GM20000 (cell line): ENCODE data around the gene ODAD3.
"Not testable (repeated sequence)": the region's sequence is repeated elsewhere in the genome, so short reads cannot be mapped to it uniquely, and the experiment has no call there.

Source experiments
- DNase-seq: peaks from one replicate; pipeline ENCODE4 v3.0.0; 2012; ENCODE audit warnings: low spot score
- CTCF ChIP-seq: IDR thresholded peaks from 2 replicates; pipeline ENCODE4 v1.5.1; 2012; ENCODE audit warnings: mild to moderate bottlenecking, control low read depth; ENCODE audit errors: extremely low read depth, missing control alignments

Gene ODAD3

GRCh38 chr19:11479898-11480714 is 45.2 kb upstream of the ODAD3 start:
- TF ChIP-seq CTCF: no peak
- DNase-seq: peak; percentile 54

- peak; percentile 78 for DNase-seq
- no peak for TF ChIP-seq CTCF
These were observed 44.4 kb upstream of the ODAD3 start for GRCh38 chr19:11479090-11479897.

DNA sequence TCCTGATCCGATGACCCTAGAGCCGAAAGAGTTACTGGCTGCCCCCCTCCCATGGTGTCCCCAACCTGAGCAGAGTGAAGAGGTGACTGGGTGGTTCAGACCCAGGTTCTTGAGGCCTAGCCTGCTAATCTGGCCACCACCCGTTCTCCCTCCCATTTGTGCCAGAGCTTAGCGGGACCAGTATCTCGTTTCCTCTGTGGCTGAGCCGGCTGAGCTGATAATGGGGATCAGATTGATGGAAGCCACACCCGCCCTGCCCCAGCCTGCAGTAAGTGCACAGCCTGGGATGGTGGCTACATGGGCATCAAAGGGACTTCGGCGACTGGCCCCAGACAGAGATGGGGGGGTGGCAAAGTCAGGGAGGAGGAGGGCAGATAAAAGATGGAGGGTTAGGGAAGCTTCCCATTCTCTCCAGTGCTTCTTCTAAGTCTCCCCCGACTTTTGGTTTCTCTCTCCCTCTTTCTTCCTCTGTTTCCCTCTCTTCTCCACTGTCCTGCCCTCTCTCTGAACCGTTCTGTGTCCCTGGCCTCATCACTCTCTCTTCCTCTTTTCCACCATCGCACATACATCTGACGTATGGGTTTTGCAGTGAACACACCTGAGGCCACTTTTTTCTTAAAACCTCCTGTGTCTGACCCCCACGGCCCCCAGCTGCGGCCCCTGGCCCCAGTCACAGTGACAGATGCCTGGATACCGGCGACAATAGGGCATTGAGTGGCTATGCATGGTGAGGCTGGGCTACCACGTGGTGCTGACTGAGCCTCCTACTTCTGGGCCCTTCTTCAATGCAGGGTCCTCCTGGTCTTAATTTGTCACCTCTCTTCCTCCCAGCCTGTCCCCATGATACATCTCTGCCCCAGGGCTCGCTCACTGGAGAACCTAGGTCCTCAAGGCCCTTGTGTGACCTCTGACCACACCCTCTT is 43.5 kb upstream of the ODAD3 start:
- TF ChIP-seq CTCF: no peak
- no peak for DNase-seq

GRCh38 chr19:11475861-11476260 is 40.9 kb upstream of the ODAD3 start:
- no peak for TF ChIP-seq CTCF
- no peak for DNase-seq

DNA sequence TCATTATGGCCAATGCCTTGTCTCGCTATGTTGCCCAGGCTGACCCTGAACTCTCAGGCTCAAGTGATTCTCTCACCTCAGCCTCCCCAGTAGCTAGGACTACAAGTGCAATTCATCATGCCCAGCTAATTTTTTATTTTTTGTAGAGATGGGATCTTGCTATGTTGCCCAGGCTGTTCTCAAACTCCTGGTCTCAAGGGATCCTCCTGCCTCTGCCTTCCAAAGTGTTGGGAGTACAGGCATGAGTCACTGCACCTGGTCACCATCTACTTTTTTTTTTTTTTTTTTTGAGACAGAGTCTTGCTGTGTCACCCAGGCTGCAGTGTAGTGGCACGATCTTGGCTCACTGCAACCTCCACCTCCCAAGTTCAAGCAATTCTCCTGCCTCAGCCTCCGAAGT is 40.4 kb upstream of the ODAD3 start:
- DNase-seq: not testable (repeated sequence)

GRCh38 chr19:11473725-11474124 is 38.8 kb upstream of the ODAD3 start:
- no peak for TF ChIP-seq CTCF
- DNase-seq: no peak

DNA sequence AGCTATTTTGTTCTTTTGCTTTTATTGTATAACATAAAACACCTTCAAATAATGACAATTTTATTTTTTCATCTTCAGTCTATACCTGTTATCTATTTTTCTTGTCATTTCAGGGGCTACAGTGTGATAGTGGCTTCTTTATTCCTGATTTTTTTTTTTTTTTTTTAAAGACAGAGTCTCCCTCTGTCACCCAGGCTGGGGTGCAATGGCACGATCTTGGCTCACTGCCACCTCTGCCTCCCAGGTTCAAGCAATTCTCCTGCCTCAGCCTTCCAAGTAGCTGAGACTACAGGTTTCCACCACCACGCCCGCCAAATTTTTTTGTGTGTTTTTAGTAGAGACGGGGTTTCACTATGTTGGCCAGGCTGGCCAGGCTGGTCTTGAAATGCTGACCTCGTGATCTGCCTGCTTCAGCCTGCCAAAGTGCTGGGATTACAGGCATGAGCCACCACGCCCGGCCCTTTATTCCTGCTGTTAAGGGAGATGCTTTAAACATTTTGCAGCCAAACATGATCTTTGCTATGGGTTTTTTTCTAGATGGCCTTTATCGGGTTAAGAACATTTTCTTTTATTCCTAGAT is 33.4 kb upstream of the ODAD3 start:
- not testable (repeated sequence) for DNase-seq

- no peak for DNase-seq
These were observed 30.7 kb upstream of the ODAD3 start for GRCh38 chr19:11465600-11465999.

More at GRCh38 chr19:11465600-11465999, 30.7 kb upstream of the ODAD3 start:
- TF ChIP-seq CTCF: no peak
